Astrocyte (in vitro differentiated cells and primary cell): ENCODE data around the gene KIF3B. TPM values are rescaled to one million over a fixed set of nuclear protein-coding genes. Genes with fewer than 3 reads are reported as not detected.

ENCODE experiments used
- DNase-seq: peaks from one replicate; pipeline ENCODE4 v3.0.0-alpha.2; 2010; ENCODE audit warnings: low read depth
- FAIRE-seq: peaks from 2 replicates; lab custom pipeline; 2011; peaks lifted over from hg19 to GRCh38; lab: Jason Lieb, UNC
- H2AFZ ChIP-seq: 2 replicates; pipeline ENCODE4 v1.6.0; 2012; ENCODE audit warnings: low read depth, low read length, inconsistent platforms
- H3K27ac ChIP-seq: 2 replicates; pipeline ENCODE4 v1.5.1; 2011; ENCODE audit warnings: low read depth, low read length, inconsistent platforms
- H3K27me3 ChIP-seq: 2 replicates; pipeline ENCODE4 v1.6.0; 2011; ENCODE audit warnings: low read length, inconsistent platforms; ENCODE audit not compliant: insufficient read depth
- H3K36me3 ChIP-seq: 2 replicates; pipeline ENCODE4 v1.5.1; 2011; ENCODE audit warnings: low read length, inconsistent platforms; ENCODE audit not compliant: insufficient read depth
- H3K4me1 ChIP-seq: 2 replicates; pipeline ENCODE4 v1.5.1; 2011; ENCODE audit warnings: low read length, inconsistent platforms; ENCODE audit not compliant: insufficient read depth
- H3K4me2 ChIP-seq: 2 replicates; pipeline ENCODE4 v1.6.0; 2012; ENCODE audit warnings: low read length, inconsistent platforms
- H3K4me3 ChIP-seq: 2 replicates; pipeline ENCODE4 v1.5.1; 2011; ENCODE audit warnings: low read depth, mild to moderate bottlenecking, low read length, inconsistent platforms; ENCODE audit not compliant: insufficient read depth
- H3K79me2 ChIP-seq: 2 replicates; pipeline ENCODE4 v1.6.0; 2012; ENCODE audit warnings: mild to moderate bottlenecking, low read length, inconsistent platforms; ENCODE audit not compliant: insufficient read depth
- H3K9ac ChIP-seq: 2 replicates; pipeline ENCODE4 v1.6.0; 2012; ENCODE audit warnings: mild to moderate bottlenecking, low read length, inconsistent platforms
- H3K9me3 ChIP-seq: 2 replicates; pipeline ENCODE4 v1.5.1; 2012; ENCODE audit warnings: low read depth, mild to moderate bottlenecking, low read length, inconsistent platforms; ENCODE audit not compliant: insufficient read depth
- H4K20me1 ChIP-seq: 2 replicates; pipeline ENCODE4 v1.6.0; 2012; ENCODE audit warnings: low read length, inconsistent platforms; ENCODE audit not compliant: insufficient read depth
- H3K27ac Mint-ChIP-seq: one replicate; pipeline ENCODE4 v1.8.0; 2021; ENCODE audit warnings: mild to moderate bottlenecking, mixed read lengths; ENCODE audit not compliant: unreplicated experiment
- H3K27me3 Mint-ChIP-seq: one replicate; pipeline ENCODE4 v1.8.0; 2021; ENCODE audit warnings: low read depth, mixed read lengths; ENCODE audit not compliant: unreplicated experiment
- H3K36me3 Mint-ChIP-seq: one replicate; pipeline ENCODE4 v1.8.0; 2021; ENCODE audit warnings: low read depth, mixed read lengths; ENCODE audit not compliant: unreplicated experiment
- H3K4me1 Mint-ChIP-seq: one replicate; pipeline ENCODE4 v1.8.0; 2021; ENCODE audit warnings: low read depth, mixed read lengths; ENCODE audit not compliant: unreplicated experiment
- H3K4me3 Mint-ChIP-seq: one replicate; pipeline ENCODE4 v1.8.0; 2021; ENCODE audit warnings: mild to moderate bottlenecking, moderate library complexity, mixed read lengths; ENCODE audit not compliant: unreplicated experiment
- H3K9me3 Mint-ChIP-seq: one replicate; pipeline ENCODE4 v1.8.0; 2021; ENCODE audit warnings: mild to moderate bottlenecking, mixed read lengths; ENCODE audit not compliant: unreplicated experiment
- CTCF ChIP-seq: IDR thresholded peaks from 2 replicates; pipeline ENCODE4 v1.5.1; 2011; ENCODE audit warnings: low read depth, mild to moderate bottlenecking, inconsistent platforms, low read length, moderate library complexity; ENCODE audit not compliant: insufficient read depth
- EZH2 ChIP-seq: IDR thresholded peaks from 2 replicates; pipeline ENCODE4 v1.6.1; 2012; ENCODE audit warnings: mild to moderate bottlenecking, low read length, inconsistent platforms; ENCODE audit not compliant: insufficient read depth
- total RNA-seq: library from RNA; stranded (reverse); gene quantifications from 2 replicates; pipeline ENCODE4 v1.2.1, GENCODE V29; 2021

KIF3B gene
- total RNA-seq, 1 donor from 2014 or later = 28.5 TPM

DNA sequence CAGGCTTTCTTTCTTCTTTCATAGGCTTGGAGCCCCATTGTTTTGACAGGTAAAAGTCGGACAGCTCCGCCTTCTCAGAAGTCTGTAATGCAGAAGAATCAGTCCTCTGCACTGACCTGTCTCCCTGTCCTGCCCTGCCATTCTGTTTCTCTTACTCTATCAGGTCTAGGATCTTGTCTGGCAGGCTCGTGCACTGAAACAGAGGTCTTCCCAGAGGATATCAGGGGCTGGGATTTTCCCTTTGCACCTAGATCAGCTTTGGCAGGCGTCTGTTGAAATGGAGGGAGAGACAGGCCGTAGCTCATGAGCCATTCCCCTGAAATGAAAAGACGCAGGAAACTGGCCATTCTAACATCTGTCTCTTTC, 25.0 kb downstream of the KIF3B start:
- Mint-ChIP-seq H3K27me3 (no peaks in the 10 kb centered on the region), H3K4me3 (no peak overlapping the region), H3K9me3 (no peaks in the 10 kb centered on the region), H3K4me1 (no peaks in the 10 kb centered on the region), H3K27ac (no peak overlapping the region), H3K36me3 (peaks cover 3% of the 10 kb centered on the region)
- TF ChIP-seq EZH2 (no peak), CTCF (no peak)
- Histone ChIP-seq H3K79me2 (peaks cover 40% of the 10 kb centered on the region), H3K9ac (no peak overlapping the region), H4K20me1 (peaks cover 48% of the 10 kb centered on the region), H3K4me2 (no peak overlapping the region), H3K36me3 (no peaks in the 10 kb centered on the region), H2AFZ (no peak overlapping the region), H3K4me3 (no peak overlapping the region), H3K4me1 (no peaks in the 10 kb centered on the region), H3K9me3 (no peaks in the 10 kb centered on the region), H3K27me3 (no peaks in the 10 kb centered on the region), H3K27ac (no peak overlapping the region)
- FAIRE-seq (no peak), DNase-seq (no peak)

- H3K4me3 ChIP-seq = no peak overlapping the region
- Mint-ChIP-seq H3K4me3 (no peak overlapping the region), H3K27ac (no peak overlapping the region), H3K27me3 (no peaks in the 10 kb centered on the region), H3K9me3 (no peaks in the 10 kb centered on the region), H3K4me1 (no peaks in the 10 kb centered on the region), H3K36me3 (peaks cover 3% of the 10 kb centered on the region)
- H3K9me3 ChIP-seq = no peaks in the 10 kb centered on the region
- H3K4me2 ChIP-seq = no peak overlapping the region
- no peaks in the 10 kb centered on the region for H3K27me3 ChIP-seq
- DNase-seq (no peak), FAIRE-seq (no peak)
- H3K4me1 ChIP-seq = no peaks in the 10 kb centered on the region
- H3K9ac ChIP-seq = no peak overlapping the region
- no peak overlapping the region for H2AFZ ChIP-seq
- no peak overlapping the region for H3K27ac ChIP-seq
- peaks cover 34% of the 10 kb centered on the region for H3K79me2 ChIP-seq
- H4K20me1 ChIP-seq = peaks cover 37% of the 10 kb centered on the region
- TF ChIP-seq CTCF = no peak
- no peak for TF ChIP-seq EZH2
- no peaks in the 10 kb centered on the region for H3K36me3 ChIP-seq
These were observed 26.8 kb downstream of the KIF3B start for GRCh38 chr20:32304131-32304746.

DNA sequence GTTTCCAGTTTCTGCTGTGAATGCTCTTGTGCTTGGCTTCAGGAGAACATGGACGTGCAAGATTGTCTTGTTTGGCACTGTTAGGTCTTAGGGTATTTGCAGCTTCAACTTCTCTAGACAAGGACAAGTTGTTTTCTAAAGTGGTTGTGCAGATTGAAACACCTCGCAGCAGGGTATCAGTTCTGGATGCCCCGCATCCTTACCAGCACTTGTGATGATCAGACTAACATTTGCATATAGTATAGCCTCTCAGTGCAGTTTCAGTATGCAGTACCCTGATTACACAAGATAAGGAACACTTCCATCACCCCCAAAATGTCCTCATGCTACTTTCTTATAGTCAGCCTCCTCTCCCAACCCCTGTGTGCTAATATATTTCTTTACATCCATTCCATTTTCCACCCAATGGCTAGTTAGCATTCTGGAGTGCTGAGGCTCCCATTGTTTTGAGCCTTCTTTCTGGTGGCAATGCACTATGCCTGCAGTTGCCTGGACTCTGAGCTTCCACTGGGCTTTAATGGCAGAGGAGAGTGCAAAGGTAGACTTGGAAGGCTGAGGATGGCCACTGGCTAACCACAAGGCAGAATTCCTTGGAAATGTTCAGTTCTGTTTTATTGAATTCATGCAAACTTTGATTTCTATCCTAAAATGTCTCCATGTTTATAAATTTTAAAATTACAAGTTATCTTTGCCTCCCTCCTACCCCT, 35.4 kb downstream of the KIF3B start:
- Mint-ChIP-seq H3K27me3 (no peaks in the 10 kb centered on the region), H3K4me1 (no peaks in the 10 kb centered on the region), H3K36me3 (peaks cover 38% of the 10 kb centered on the region), H3K27ac (no peak overlapping the region), H3K4me3 (no peak overlapping the region), H3K9me3 (no peaks in the 10 kb centered on the region)
- Histone ChIP-seq H2AFZ (no peak overlapping the region), H3K36me3 (peaks cover 15% of the 10 kb centered on the region), H3K9me3 (no peaks in the 10 kb centered on the region), H3K4me2 (no peak overlapping the region), H3K4me1 (no peaks in the 10 kb centered on the region), H4K20me1 (peaks cover 45% of the 10 kb centered on the region), H3K79me2 (peaks cover 8% of the 10 kb centered on the region), H3K4me3 (no peak overlapping the region), H3K9ac (no peak overlapping the region), H3K27me3 (no peaks in the 10 kb centered on the region), H3K27ac (no peak overlapping the region)
- no peak for FAIRE-seq
- TF ChIP-seq CTCF (no peak), EZH2 (no peak)
- DNase-seq = no peak
